PFSK-1 (cell line): Measurements from ENCODE around the gene PPFIA3.

ENCODE experiments used
- POLR2AphosphoS5 ChIP-seq: IDR thresholded peaks from 2 replicates; pipeline ENCODE4 v1.6.1; 2012; ENCODE audit warnings: low read depth, mild to moderate bottlenecking, control low read depth, low read length, moderate library complexity
- SIN3A ChIP-seq: IDR thresholded peaks from 2 replicates; pipeline ENCODE4 v1.6.1; 2012; ENCODE audit warnings: mild to moderate bottlenecking, low read length, moderate library complexity, borderline replicate concordance; ENCODE audit not compliant: insufficient read depth
- TAF1 ChIP-seq: IDR thresholded peaks from 2 replicates; pipeline ENCODE4 v1.6.1; 2012; ENCODE audit warnings: low read length, control low read depth, borderline replicate concordance; ENCODE audit not compliant: insufficient read depth

DNA sequence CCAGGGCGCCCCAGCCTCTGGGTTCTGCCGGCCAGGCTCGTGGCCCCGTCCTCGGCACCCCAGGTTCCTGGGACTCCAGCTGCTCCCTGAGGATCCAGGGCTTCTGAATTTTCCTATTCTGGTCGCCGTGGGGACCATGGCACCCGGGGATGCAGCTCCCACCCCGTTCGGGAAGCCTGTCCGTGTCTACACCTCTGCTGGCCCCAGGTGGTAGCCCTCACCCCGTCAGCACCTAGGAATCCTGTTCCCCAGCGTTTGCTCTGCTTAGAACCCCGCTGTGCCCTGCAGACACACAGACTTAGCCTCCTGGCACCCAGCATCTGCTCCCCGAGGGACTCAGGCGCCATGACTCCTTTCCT lies 960 bp downstream of the PPFIA3 start:
- TF ChIP-seq POLR2AphosphoS5, result no peak
- no peak for TF ChIP-seq SIN3A
- no peak for TF ChIP-seq TAF1
